Ramos (cell line): ENCODE measurements around the gene CCNT2.

ENCODE experiments used
- in situ Hi-C: fragments of 300-500 bp; cut with MboI; formaldehyde crosslinking; loops from one replicate; pipeline ENCODE4 v1.14.3; 2022; ENCODE audit warnings: low sequenced_read_pairs; ENCODE audit not compliant: unreplicated experiment

CCNT2 gene

GRCh38 chr2:134917360-134917865, 1.2 kb upstream of the CCNT2 start:
- in situ Hi-C loops = no loop called here

GRCh38 chr2:134917888-134918525, 615 bp upstream of the CCNT2 start:
- in situ Hi-C loops = no loop called here

GRCh38 chr2:134919341-134920210, 954 bp downstream of the CCNT2 start:
- in situ Hi-C loops = no loop called here

GRCh38 chr2:134924912-134925311, 6.3 kb downstream of the CCNT2 start:
- in situ Hi-C loops = no loop called here

- in situ Hi-C loops = no loop called here
Observed at GRCh38 chr2:134926231-134926931, 7.8 kb downstream of the CCNT2 start.

- in situ Hi-C loops = no loop called here
Observed at GRCh38 chr2:134927195-134927594, 8.6 kb downstream of the CCNT2 start.

GRCh38 chr2:134932864-134933526, 14.4 kb downstream of the CCNT2 start:
- in situ Hi-C loops = no loop called here

GRCh38 chr2:134933732-134934131, 15.1 kb downstream of the CCNT2 start:
- in situ Hi-C loops = no loop called here

GRCh38 chr2:134934150-134934549, 15.5 kb downstream of the CCNT2 start:
- in situ Hi-C loops = no loop called here

- in situ Hi-C loops = no loop called here
Observed at GRCh38 chr2:134934641-134935040, 16.0 kb downstream of the CCNT2 start.

- in situ Hi-C loops = no loop called here
Observed at GRCh38 chr2:134936691-134937090, 18.1 kb downstream of the CCNT2 start.

GRCh38 chr2:134943540-134943939, 24.9 kb downstream of the CCNT2 start:
- in situ Hi-C loops = no loop called here

GRCh38 chr2:134944975-134945374, 26.4 kb downstream of the CCNT2 start:
- in situ Hi-C loops = no loop called here

- in situ Hi-C loops = no loop called here
Observed at GRCh38 chr2:134946073-134946472, 27.5 kb downstream of the CCNT2 start.

- in situ Hi-C loops = no loop called here
Observed at GRCh38 chr2:134949981-134950708, 31.5 kb downstream of the CCNT2 start.

GRCh38 chr2:134950886-134951285, 32.3 kb downstream of the CCNT2 start:
- in situ Hi-C loops = no loop called here

GRCh38 chr2:134952608-134953007, 34.0 kb downstream of the CCNT2 start:
- in situ Hi-C loops = no loop called here

- in situ Hi-C loops = no loop called here
Observed at GRCh38 chr2:134954065-134954464, 35.4 kb downstream of the CCNT2 start.

- in situ Hi-C loops = no loop called here
Observed at GRCh38 chr2:134955744-134956143, 37.1 kb downstream of the CCNT2 start.

GRCh38 chr2:134957477-134957876, 38.9 kb downstream of the CCNT2 start:
- in situ Hi-C loops = no loop called here
